ENCODE data around the gene AP5B1. TPM values are rescaled to one million over a fixed set of nuclear protein-coding genes. Genes with fewer than 3 reads are reported as not detected.
A peak's percentile ranks its signal among the peaks of the same experiment; 100 is the strongest.

Gene AP5B1
- total RNA-seq, 1 experiment from 2014 or later, result 9.4 TPM

GRCh38 chr11:65821107-65821506, 40.3 kb upstream of the AP5B1 start:
- no peaks in the 10 kb centered on the region for H3K27me3 ChIP-seq (ENCODE audit: insufficient read depth, low read length)
- no peaks in the 10 kb centered on the region for H4K20me1 ChIP-seq (ENCODE audit: control insufficient read depth, insufficient read depth, insufficient read length)
- H2BK15ac ChIP-seq (ENCODE audit: low read depth, low read length), result no peak overlapping the region
- H4K5ac ChIP-seq (ENCODE audit: insufficient read length, low read depth, low read length), result no peak overlapping the region
- H2BK12ac ChIP-seq (ENCODE audit: insufficient read length, low read depth, low read length), result no peak overlapping the region
- H3K9ac ChIP-seq (ENCODE audit: extremely low read depth, insufficient read length, low read length), result no peak overlapping the region
- H2BK5ac ChIP-seq (ENCODE audit: insufficient read length, low read length), result no peak overlapping the region
- H3K23me2 ChIP-seq (ENCODE audit: insufficient read length, low read depth, low read length, poor library complexity, severe bottlenecking), result peaks cover 3% of the 10 kb centered on the region
- H3K4me1 Mint-ChIP-seq, result peaks cover 0 to 8% of the 10 kb centered on the region in 2 experiments; a peak in 1 of 4 replicates
- no peak overlapping the region for H2BK120ac ChIP-seq (ENCODE audit: low read depth, low read length, poor library complexity, severe bottlenecking)
- no peak for DNase-seq
- no peak overlapping the region for H3K27ac Mint-ChIP-seq
- peaks cover 17% of the 10 kb centered on the region for H3K27me3 Mint-ChIP-seq (ENCODE audit: low read depth)
- H3K56ac ChIP-seq (ENCODE audit: insufficient read length, low read depth, low read length), result no peak overlapping the region
- H3K79me1 ChIP-seq (ENCODE audit: insufficient read depth, low read depth, low read length, poor library complexity, severe bottlenecking), result no peaks in the 10 kb centered on the region
- no peaks in the 10 kb centered on the region for H3K79me2 ChIP-seq (ENCODE audit: insufficient read depth, low read length)
- no peak overlapping the region for H3K18ac ChIP-seq (ENCODE audit: insufficient read length, low read depth, low read length)
- H3K9me3 Mint-ChIP-seq, result no peaks in the 10 kb centered on the region; a peak in 1 of 5 replicates
- no peak overlapping the region for H3K27ac ChIP-seq (ENCODE audit: insufficient read length, low read depth, low read length)
- no peak overlapping the region for H4K8ac ChIP-seq (replicated peaks; ENCODE audit: insufficient read length, low read depth, low read length)
- no peak overlapping the region for H3K23ac ChIP-seq (ENCODE audit: insufficient read length, low read depth, low read length)
- TF ChIP-seq CTCF (conservative IDR thresholded peaks at IDR 0.05), result no peak
- H3K4ac ChIP-seq (ENCODE audit: low read depth, low read length), result no peak overlapping the region
- H2AFZ ChIP-seq (ENCODE audit: low read length), result no peak overlapping the region
- no CpG with 5 or more reads among the region's 8 CpGs for WGBS (ENCODE audit: extremely low coverage, insufficient read length, low lambda C conversion rate)
- H2AK5ac ChIP-seq (ENCODE audit: insufficient read length, low read length), result peak overlapping the region; percentile 5
- no peaks in the 10 kb centered on the region; a peak in 1 of 7 replicates for H3K36me3 Mint-ChIP-seq (ENCODE audit: insufficient read depth in 1 of 3, low read depth in 3 of 3)
- no peaks in the 10 kb centered on the region for H3K9me3 ChIP-seq (ENCODE audit: control insufficient read depth, low read depth, low read length)
- H3K4me1 ChIP-seq (ENCODE audit: insufficient read depth, low read length), result no peaks in the 10 kb centered on the region
- H3K4me3 Mint-ChIP-seq, result no peak overlapping the region
- no peak overlapping the region for H3K4me2 ChIP-seq (ENCODE audit: insufficient read depth, insufficient read length, low read length)
- H2BK20ac ChIP-seq (ENCODE audit: low read depth, low read length, poor library complexity, severe bottlenecking), result no peak overlapping the region
- H3T11ph ChIP-seq (ENCODE audit: low read length), result no peak overlapping the region
- no peak overlapping the region for H4K91ac ChIP-seq (ENCODE audit: insufficient read length, low read depth, low read length)
- no peak overlapping the region for H3K14ac ChIP-seq (ENCODE audit: insufficient read depth, low read length)
